ENCODE results near the gene PGM3. TPM values are rescaled to one million over a fixed set of nuclear protein-coding genes. Genes with fewer than 3 reads are reported as not detected.

The PGM3 gene
- polyA plus RNA-seq, 1 donor (not counting 4 experiments of a cell fraction or from before 2014, with no cell fraction given), result 32.1 TPM

DNA sequence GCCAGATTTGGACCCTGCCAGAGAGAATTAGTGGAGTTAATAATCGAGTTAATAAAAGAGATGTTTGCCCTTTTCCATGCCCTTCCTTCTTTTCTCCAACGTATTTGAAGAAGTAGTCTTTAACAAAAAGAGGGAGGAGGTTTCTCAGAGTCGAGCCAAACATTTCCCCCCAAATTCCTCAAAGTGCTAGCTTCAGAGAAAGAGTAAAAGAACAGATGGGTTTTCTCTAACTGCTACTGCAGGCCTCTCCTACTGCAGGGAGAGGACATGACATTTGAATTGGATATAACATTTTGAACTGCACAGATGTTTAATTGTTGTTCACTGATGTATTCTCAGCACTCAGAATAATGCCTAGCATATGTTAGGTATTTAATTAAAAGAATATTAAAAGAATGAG lies 25.6 kb upstream of the PGM3 start:
- no peaks in the 10 kb centered on the region for H3K9me1 ChIP-seq (ENCODE audit: control insufficient read depth, extremely low read depth, insufficient read depth, low read length)
- H3K4me3 ChIP-seq (ENCODE audit: control insufficient read depth in 2 of 3, extremely low read depth in 1 of 3, insufficient read depth in 2 of 3, low read depth in 1 of 3, low read length in 3 of 3), result no peak overlapping the region
- H4K20me1 ChIP-seq (ENCODE audit: control insufficient read depth, extremely low read depth, insufficient read depth, low read length), result no peaks in the 10 kb centered on the region
- FAIRE-seq, result no peak
- H2AFZ ChIP-seq (ENCODE audit: control insufficient read depth, low read length), result no peak overlapping the region
- TF ChIP-seq EZH2 (IDR thresholded peaks at IDR 0.05; ENCODE audit: low read length), result no peak
- TF ChIP-seq, protein P1, sequence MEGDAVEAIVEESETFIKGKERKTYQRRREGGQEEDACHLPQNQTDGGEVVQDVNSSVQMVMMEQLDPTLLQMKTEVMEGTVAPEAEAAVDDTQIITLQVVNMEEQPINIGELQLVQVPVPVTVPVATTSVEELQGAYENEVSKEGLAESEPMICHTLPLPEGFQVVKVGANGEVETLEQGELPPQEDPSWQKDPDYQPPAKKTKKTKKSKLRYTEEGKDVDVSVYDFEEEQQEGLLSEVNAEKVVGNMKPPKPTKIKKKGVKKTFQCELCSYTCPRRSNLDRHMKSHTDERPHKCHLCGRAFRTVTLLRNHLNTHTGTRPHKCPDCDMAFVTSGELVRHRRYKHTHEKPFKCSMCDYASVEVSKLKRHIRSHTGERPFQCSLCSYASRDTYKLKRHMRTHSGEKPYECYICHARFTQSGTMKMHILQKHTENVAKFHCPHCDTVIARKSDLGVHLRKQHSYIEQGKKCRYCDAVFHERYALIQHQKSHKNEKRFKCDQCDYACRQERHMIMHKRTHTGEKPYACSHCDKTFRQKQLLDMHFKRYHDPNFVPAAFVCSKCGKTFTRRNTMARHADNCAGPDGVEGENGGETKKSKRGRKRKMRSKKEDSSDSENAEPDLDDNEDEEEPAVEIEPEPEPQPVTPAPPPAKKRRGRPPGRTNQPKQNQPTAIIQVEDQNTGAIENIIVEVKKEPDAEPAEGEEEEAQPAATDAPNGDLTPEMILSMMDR (optimal IDR thresholded peaks at IDR 0.05 in 1 of 3, IDR thresholded peaks at IDR 0.05 in 1 of 3, conservative IDR thresholded peaks at IDR 0.05 in 1 of 3; ENCODE audit: extremely low read depth in 1 of 3, insufficient read depth in 2 of 3, low read length in 3 of 3), result no peak
- no peaks in the 10 kb centered on the region for H3K9me3 ChIP-seq (ENCODE audit: control insufficient read depth, low read depth, low read length)
- no peak overlapping the region for H3K9ac ChIP-seq (ENCODE audit: control insufficient read depth, extremely low read depth, insufficient read depth, low read length)
- dilution Hi-C loops (cut with MboI; ENCODE audit: extremely low pct_ligation_motif_present, low sequenced_read_pairs), result no loop called here
- no peak for DNase-seq (ENCODE audit: low read depth, low spot score)
- no peaks in the 10 kb centered on the region for H3K27me3 ChIP-seq (ENCODE audit: control insufficient read depth, extremely low read depth, insufficient read depth, low read length)
- no peak overlapping the region for H3K4me2 ChIP-seq (ENCODE audit: control insufficient read depth, extremely low read depth, insufficient read depth, low read depth, low read length)
- H3K36me3 ChIP-seq (ENCODE audit: control insufficient read depth in 2 of 2, extremely low read depth in 1 of 2, insufficient read depth in 2 of 2, low read length in 2 of 2), result peaks cover 4 to 10% of the 10 kb centered on the region in 2 experiments
- H3K79me2 ChIP-seq (ENCODE audit: control insufficient read depth, insufficient read depth, low read length), result no peaks in the 10 kb centered on the region
- H3K4me1 ChIP-seq (ENCODE audit: control insufficient read depth, extremely low read depth, insufficient read depth, low read length), result no peaks in the 10 kb centered on the region
- no peak overlapping the region for H3K27ac ChIP-seq (ENCODE audit: control insufficient read depth, insufficient read depth, low read length)

DNA sequence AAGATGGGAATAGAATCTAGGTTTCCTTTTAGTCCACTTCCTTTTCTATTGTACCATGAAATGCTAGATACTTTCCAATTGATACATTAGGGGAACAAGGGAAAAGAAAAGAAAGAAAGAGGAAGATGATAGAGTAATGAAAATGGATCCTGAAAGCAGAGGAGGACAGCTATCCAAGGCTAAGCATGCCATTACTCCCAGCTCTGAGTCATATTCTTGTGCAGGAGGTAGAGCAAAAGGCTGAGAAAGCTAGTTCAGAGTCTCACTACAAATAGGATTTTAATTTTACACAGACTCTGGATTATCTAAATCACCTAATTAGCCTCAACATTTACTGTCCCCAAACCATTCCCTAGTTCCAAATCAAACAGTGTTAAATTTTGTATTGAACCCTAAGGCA lies 23.7 kb upstream of the PGM3 start:
- no peaks in the 10 kb centered on the region for H4K20me1 ChIP-seq (ENCODE audit: control insufficient read depth, extremely low read depth, insufficient read depth, low read length)
- no peak overlapping the region for H3K4me3 ChIP-seq (ENCODE audit: control insufficient read depth in 2 of 3, extremely low read depth in 1 of 3, insufficient read depth in 2 of 3, low read depth in 1 of 3, low read length in 3 of 3)
- H3K4me2 ChIP-seq (ENCODE audit: control insufficient read depth, extremely low read depth, insufficient read depth, low read depth, low read length), result no peak overlapping the region
- H3K9me1 ChIP-seq (ENCODE audit: control insufficient read depth, extremely low read depth, insufficient read depth, low read length), result no peaks in the 10 kb centered on the region
- no peak overlapping the region for H2AFZ ChIP-seq (ENCODE audit: control insufficient read depth, low read length)
- peaks cover 4 to 12% of the 10 kb centered on the region in 2 experiments for H3K36me3 ChIP-seq (ENCODE audit: control insufficient read depth in 2 of 2, extremely low read depth in 1 of 2, insufficient read depth in 2 of 2, low read length in 2 of 2)
- FAIRE-seq, result no peak
- no peaks in the 10 kb centered on the region for H3K9me3 ChIP-seq (ENCODE audit: control insufficient read depth, low read depth, low read length)
- dilution Hi-C loops (cut with MboI; ENCODE audit: extremely low pct_ligation_motif_present, low sequenced_read_pairs), result no loop called here
- TF ChIP-seq EZH2 (IDR thresholded peaks at IDR 0.05; ENCODE audit: low read length), result no peak
- TF ChIP-seq, protein P1 (optimal IDR thresholded peaks at IDR 0.05 in 1 of 3, IDR thresholded peaks at IDR 0.05 in 1 of 3, conservative IDR thresholded peaks at IDR 0.05 in 1 of 3; ENCODE audit: extremely low read depth in 1 of 3, insufficient read depth in 2 of 3, low read length in 3 of 3), result no peak
- no peak overlapping the region for H3K27ac ChIP-seq (ENCODE audit: control insufficient read depth, insufficient read depth, low read length)
- no peaks in the 10 kb centered on the region for H3K27me3 ChIP-seq (ENCODE audit: control insufficient read depth, extremely low read depth, insufficient read depth, low read length)
- H3K79me2 ChIP-seq (ENCODE audit: control insufficient read depth, insufficient read depth, low read length), result no peaks in the 10 kb centered on the region
- no peaks in the 10 kb centered on the region for H3K4me1 ChIP-seq (ENCODE audit: control insufficient read depth, extremely low read depth, insufficient read depth, low read length)
- DNase-seq (ENCODE audit: low read depth, low spot score), result no peak
- no peak overlapping the region for H3K9ac ChIP-seq (ENCODE audit: control insufficient read depth, extremely low read depth, insufficient read depth, low read length)

Data from keratinocyte (primary cell).